Measurements from ENCODE around the gene HAVCR1.

GRCh38 chr5:157025093-157025698 is 33.7 kb downstream of the HAVCR1 start:
- no peak for TF ChIP-seq POLR2A (IDR thresholded peaks at IDR 0.05)
- no peak for TF ChIP-seq CTCF (IDR thresholded peaks at IDR 0.05)
